ENCODE data around the gene GIMAP8. TPM values are rescaled to one million over a fixed set of nuclear protein-coding genes. Genes with fewer than 3 reads are reported as not detected.
A peak's percentile ranks its signal among the peaks of the same experiment; 100 is the strongest.
"Not testable (repeated sequence)": the region's sequence is repeated elsewhere in the genome, so short reads cannot be mapped to it uniquely, and the experiment has no call there.

Gene GIMAP8
- total and polyA plus RNA-seq, 7 donors, result 4.4 to 11.9 (median 6.3) TPM

DNA sequence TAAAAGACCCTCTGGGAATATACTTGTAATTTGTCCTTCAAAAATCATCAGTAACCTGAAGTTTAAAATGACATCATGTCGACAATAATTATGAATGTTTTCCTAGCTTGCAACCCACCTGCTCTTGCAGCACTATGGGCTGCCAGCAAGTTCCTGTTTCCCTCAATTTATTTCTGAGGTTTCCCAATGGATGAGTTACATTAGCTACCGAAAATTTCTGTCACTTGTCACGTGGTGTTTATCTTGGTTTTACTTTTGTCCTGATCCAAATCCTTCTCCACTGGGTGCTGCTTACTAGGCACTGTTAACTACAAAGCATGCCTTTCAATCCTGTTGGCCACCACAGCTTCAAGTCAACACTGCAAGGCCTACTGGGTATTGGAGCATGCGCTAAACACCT, 31.5 kb downstream of the GIMAP8 start:
- no peaks in the 10 kb centered on the region for H3K9me3 ChIP-seq
- no peak overlapping the region for H3K4me3 ChIP-seq
- ATAC-seq, result no peak
- TF ChIP-seq, protein P1, sequence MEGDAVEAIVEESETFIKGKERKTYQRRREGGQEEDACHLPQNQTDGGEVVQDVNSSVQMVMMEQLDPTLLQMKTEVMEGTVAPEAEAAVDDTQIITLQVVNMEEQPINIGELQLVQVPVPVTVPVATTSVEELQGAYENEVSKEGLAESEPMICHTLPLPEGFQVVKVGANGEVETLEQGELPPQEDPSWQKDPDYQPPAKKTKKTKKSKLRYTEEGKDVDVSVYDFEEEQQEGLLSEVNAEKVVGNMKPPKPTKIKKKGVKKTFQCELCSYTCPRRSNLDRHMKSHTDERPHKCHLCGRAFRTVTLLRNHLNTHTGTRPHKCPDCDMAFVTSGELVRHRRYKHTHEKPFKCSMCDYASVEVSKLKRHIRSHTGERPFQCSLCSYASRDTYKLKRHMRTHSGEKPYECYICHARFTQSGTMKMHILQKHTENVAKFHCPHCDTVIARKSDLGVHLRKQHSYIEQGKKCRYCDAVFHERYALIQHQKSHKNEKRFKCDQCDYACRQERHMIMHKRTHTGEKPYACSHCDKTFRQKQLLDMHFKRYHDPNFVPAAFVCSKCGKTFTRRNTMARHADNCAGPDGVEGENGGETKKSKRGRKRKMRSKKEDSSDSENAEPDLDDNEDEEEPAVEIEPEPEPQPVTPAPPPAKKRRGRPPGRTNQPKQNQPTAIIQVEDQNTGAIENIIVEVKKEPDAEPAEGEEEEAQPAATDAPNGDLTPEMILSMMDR (IDR thresholded peaks at IDR 0.05), result no peak
- H3K27ac ChIP-seq, result peak overlapping the region; percentile 23
- no peak for DNase-seq
- no peaks in the 10 kb centered on the region for H3K27me3 ChIP-seq (ENCODE audit: insufficient read depth in 3 of 3, low read length in 2 of 3)
- no peaks in the 10 kb centered on the region for H3K36me3 ChIP-seq (ENCODE audit: insufficient read depth in 1 of 2, low read depth in 1 of 2)
- intact Hi-C loops (cut with DNase I), result no loop called here
- no peaks in the 10 kb centered on the region for H3K4me1 ChIP-seq
- 53 to 74% (median 72%) methylated on average over 4 of the region's 4 CpGs for WGBS, 3 donors

DNA sequence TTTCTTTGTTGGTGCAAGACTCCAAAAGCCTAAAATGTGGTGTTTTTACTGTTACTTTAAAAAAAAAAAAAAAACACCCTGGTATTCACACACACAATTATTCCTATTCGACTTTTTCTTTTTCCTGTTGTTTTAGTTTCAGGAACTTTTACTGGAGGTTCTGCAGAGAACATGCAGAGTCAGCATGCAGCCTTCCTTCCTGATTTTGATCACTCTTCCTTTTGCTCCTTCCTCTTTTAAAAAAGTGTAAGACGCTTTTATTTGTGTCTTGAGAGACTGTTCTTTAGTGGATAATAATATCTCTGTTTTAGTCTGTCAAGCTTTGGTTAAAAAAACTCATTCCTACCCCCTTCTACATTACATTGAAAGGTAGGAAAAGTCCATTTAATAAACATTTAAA, 33.1 kb downstream of the GIMAP8 start:
- Histone ChIP-seq H3K4me3 (peak overlapping the region; percentile 11), H3K27ac (peak overlapping the region; percentile 1)
- H3K9me3 ChIP-seq; DNase-seq; intact Hi-C loops (cut with DNase I); H3K4me1 ChIP-seq; H3K36me3 ChIP-seq (ENCODE audit: insufficient read depth in 1 of 2, low read depth in 1 of 2); H3K27me3 ChIP-seq (ENCODE audit: insufficient read depth in 3 of 3, low read length in 2 of 3); ATAC-seq: not testable (repeated sequence)
- 34 to 40% (median 37%) methylated on average over 2 of the region's 2 CpGs for WGBS, 3 donors

DNA sequence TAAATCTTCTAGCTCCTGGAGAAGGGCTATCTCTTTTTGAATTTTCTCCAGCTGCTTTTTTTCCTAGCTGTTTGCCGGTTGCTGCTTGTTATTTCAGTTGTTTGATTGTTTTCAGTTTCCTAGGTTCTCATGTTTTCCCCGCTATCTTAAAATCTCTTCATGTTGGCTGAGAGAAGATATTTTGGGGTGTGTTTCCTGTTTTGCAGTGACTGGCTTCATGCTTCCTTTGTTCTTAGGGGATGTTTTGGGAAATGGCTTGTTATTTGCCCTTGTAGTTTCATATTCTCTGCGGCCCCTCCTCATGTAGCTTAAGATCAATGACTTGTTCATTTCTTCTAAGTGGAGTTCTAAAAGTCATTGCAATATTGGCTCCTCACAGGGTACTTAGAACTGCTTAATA, 33.6 kb downstream of the GIMAP8 start:
- ATAC-seq; H3K27me3 ChIP-seq (ENCODE audit: insufficient read depth in 3 of 3, low read length in 2 of 3); H3K4me1 ChIP-seq; intact Hi-C loops (cut with DNase I); H3K9me3 ChIP-seq; DNase-seq; H3K36me3 ChIP-seq (ENCODE audit: insufficient read depth in 1 of 2, low read depth in 1 of 2): not testable (repeated sequence)
- peak overlapping the region; percentile 1 for H3K27ac ChIP-seq
- peak overlapping the region; percentile 11 for H3K4me3 ChIP-seq
- WGBS, 3 donors, result 35 to 49% (median 37%) methylated on average over 3 of the region's 3 CpGs

DNA sequence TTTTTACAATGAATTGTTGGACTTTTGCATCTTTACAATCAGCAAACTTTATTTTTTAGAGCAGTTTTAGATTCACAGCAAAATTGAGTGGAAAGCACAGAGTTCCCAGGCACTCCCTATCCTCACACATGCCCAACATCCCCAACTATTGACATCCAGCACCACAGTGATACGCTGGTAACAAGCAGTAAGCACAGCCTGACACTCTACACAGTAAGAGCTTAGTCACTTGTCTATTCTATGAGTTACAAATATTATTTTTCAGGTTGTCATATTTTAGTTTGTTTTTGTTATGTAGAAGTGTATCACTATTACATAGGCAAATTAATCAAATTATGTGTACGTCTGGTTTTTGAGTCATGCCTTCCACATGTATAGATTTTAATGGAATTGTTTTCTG, 37.2 kb downstream of the GIMAP8 start:
- H3K4me1 ChIP-seq, result no peaks in the 10 kb centered on the region
- no peak overlapping the region for H3K27ac ChIP-seq
- no peak overlapping the region for H3K4me3 ChIP-seq
- ATAC-seq, result no peak
- TF ChIP-seq, protein P1 (IDR thresholded peaks at IDR 0.05), result no peak
- no peaks in the 10 kb centered on the region for H3K27me3 ChIP-seq (ENCODE audit: insufficient read depth in 3 of 3, low read length in 2 of 3)
- no peaks in the 10 kb centered on the region for H3K9me3 ChIP-seq
- intact Hi-C loops (cut with DNase I), result no loop called here
- H3K36me3 ChIP-seq (ENCODE audit: insufficient read depth in 1 of 2, low read depth in 1 of 2), result no peaks in the 10 kb centered on the region
- no peak for DNase-seq
- 47 to 74% (median 73%) methylated on average over 2 of the region's 2 CpGs for WGBS, 3 donors

DNA sequence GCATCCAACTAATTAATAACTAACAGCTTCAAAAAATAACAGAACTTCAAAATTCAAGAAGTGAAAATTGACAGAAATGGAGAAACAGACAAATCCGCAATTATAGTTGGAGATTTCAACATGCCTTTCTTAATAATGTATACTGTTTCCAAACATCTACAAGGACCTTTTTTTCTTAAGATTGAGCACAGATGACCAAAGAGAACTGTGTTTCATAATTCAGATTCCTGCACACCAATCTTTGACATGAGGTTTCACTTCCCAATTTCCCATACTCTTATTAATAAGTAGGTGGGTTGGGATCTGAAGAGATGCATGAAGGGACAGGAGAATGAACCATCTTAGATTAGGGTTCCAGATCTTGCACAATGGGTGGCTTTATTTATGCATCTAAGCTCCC, 39.4 kb downstream of the GIMAP8 start:
- Histone ChIP-seq H3K36me3 (ENCODE audit: insufficient read depth in 1 of 2, low read depth in 1 of 2) (no peaks in the 10 kb centered on the region), H3K9me3 (no peaks in the 10 kb centered on the region), H3K27ac (no peak overlapping the region), H3K4me3 (no peak overlapping the region), H3K27me3 (ENCODE audit: insufficient read depth in 3 of 3, low read length in 2 of 3) (no peaks in the 10 kb centered on the region), H3K4me1 (no peaks in the 10 kb centered on the region)
- 93 to 94% (median 93%) methylated on average over 1 of the region's 1 CpG for WGBS, 3 donors
- TF ChIP-seq, protein P1 (IDR thresholded peaks at IDR 0.05), result no peak
- ATAC-seq (no peak), DNase-seq (no peak)
- intact Hi-C loops (cut with DNase I), result no loop called here

DNA sequence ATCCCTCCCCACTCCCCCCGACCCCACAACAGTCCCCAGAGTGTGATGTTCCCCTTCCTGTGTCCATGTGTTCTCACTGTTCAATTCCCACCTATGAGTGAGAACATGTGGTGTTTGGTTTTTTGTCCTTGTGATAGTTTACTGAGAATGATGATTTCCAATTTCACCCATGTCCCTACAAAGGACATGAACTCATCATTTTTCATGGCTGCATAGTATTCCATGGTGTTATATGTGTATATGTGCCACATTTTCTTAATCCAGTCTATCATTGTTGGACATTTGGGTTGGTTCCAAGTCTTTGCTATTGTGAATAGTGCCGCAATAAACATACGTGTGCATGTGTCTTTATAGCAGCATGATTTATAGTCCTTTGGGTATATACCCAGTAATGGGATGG, 43.0 kb downstream of the GIMAP8 start:
- H3K9me3 ChIP-seq; DNase-seq; H3K27ac ChIP-seq; H3K4me3 ChIP-seq; intact Hi-C loops (cut with DNase I); H3K36me3 ChIP-seq (ENCODE audit: insufficient read depth in 1 of 2, low read depth in 1 of 2); ATAC-seq; H3K27me3 ChIP-seq (ENCODE audit: insufficient read depth in 3 of 3, low read length in 2 of 3); H3K4me1 ChIP-seq: not testable (repeated sequence)
- WGBS, 3 donors, result 40 to 47% (median 43%) methylated on average over 1 to 2 of the region's 3 CpGs
